Measurements from ENCODE around the gene EXOSC10.

GRCh38 chr1:11130406-11130805, 30.7 kb upstream of the EXOSC10 start:
- TF ChIP-seq POLR2A (IDR thresholded peaks at IDR 0.05; ENCODE audit: extremely low read depth, insufficient read length): no peak
- TF ChIP-seq, protein P1, sequence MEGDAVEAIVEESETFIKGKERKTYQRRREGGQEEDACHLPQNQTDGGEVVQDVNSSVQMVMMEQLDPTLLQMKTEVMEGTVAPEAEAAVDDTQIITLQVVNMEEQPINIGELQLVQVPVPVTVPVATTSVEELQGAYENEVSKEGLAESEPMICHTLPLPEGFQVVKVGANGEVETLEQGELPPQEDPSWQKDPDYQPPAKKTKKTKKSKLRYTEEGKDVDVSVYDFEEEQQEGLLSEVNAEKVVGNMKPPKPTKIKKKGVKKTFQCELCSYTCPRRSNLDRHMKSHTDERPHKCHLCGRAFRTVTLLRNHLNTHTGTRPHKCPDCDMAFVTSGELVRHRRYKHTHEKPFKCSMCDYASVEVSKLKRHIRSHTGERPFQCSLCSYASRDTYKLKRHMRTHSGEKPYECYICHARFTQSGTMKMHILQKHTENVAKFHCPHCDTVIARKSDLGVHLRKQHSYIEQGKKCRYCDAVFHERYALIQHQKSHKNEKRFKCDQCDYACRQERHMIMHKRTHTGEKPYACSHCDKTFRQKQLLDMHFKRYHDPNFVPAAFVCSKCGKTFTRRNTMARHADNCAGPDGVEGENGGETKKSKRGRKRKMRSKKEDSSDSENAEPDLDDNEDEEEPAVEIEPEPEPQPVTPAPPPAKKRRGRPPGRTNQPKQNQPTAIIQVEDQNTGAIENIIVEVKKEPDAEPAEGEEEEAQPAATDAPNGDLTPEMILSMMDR (IDR thresholded peaks at IDR 0.05; ENCODE audit: low read depth, low read length): no peak

Measured in NB4 (cell line).